HK-2 (cell line): ENCODE data around the gene PIK3R4.

Experiments
- DNase-seq: peaks from one replicate; pipeline ENCODE4 v3.0.0-alpha.2; 2018; ENCODE audit not compliant: unreplicated experiment

Gene PIK3R4

DNA sequence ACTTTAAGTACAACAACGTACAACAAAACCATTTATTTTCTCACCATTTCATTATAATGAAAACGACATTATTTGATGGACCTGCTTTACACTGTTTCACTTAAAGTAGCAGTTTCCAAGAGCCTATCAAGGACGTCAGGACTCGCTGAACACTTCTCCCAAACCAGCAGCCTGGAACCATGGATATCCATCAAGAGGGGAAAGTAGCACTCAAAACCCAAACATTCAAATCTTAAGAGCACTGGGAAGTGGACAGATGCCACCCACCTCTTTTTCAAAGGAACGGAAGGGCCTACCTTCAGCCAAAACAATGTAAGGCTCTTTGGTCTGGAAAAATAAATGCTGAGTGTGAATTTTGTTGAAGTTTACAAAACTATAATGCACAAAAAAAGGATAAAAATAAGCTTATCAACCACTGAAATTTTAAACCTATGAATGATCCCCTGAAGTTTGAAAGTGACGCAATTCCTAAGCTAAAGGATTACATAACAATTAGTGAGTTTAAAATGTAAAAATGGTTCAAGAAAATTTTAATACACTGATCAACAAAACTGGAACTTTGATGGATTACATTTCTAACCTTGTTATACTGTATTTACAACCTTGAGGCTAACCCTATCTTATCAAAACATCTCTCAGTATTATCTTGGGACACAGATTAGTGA lies 4.6 kb downstream of the PIK3R4 start:
- DNase-seq: no peak

DNA sequence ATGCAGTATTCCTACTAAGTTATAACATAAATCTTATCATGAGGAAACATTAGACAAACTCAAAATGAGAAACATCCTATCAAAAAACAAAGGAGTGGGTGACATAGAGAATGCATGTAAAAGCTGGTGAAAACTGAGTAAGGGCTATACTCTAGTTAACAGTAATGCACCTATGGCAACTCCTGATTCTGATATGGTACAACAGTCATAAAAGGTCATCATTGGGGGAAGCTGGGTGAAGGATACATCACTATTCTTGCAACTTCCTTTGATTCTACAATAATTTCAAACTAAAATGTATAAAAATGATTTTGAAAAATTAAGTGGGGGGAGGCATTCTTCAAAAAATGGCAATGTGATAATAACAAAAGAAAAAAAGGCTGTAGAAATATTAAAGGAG lies 6.8 kb downstream of the PIK3R4 start:
- DNase-seq: no peak

GRCh38 chr3:130738241-130738640 lies 8.4 kb downstream of the PIK3R4 start:
- DNase-seq: no peak

DNA sequence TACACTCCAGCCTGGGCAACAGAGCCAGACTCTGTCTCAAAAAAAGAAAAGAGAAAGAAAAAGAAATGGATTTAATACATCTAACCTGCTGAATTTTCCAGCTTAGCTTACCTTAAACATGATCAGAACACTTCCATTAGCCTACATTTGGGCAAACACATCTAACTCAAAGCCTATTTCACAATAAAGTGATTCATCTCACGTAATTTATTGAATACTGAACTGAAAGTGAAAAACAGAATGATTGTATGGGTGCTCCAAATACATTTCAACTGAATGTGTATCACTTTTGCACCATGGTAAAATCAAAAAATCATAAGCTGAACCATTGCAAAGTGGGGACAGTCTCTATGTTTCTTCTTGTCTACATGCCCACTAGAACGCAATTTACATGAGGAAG lies 9.0 kb downstream of the PIK3R4 start:
- no peak for DNase-seq

DNA sequence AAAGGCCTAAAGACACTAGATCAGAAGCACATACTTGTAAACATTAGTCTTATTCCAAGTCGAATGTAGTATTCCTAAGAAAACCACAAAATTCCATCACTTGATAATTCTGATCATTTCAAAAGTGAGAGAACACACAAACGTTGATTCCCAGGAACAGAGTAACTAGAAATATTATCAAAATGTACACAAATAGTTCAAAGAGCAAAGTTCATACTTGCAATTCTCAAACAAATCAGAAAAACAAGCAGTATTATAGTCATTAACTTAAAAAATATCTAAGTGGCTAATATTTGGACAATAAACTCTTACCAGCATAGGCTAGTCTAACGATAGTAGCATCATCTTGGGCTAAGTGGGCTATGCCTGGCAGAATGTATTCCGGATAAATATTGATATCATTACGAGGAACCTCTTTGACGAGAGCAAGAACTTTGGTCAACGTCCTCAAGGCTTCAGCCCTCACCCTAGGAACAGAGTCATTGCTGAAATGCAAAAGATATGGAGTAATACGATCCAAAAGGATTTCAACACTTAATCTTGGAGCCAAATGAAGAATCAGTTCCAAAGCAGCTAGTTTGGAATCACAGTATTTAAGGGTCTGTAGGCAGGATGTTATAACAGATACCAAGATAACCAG lies 13.3 kb downstream of the PIK3R4 start:
- no peak for DNase-seq

- DNase-seq: no peak
Observed at GRCh38 chr3:130732501-130732900, 14.1 kb downstream of the PIK3R4 start.

GRCh38 chr3:130731817-130732216 lies 14.8 kb downstream of the PIK3R4 start:
- DNase-seq: no peak

DNA sequence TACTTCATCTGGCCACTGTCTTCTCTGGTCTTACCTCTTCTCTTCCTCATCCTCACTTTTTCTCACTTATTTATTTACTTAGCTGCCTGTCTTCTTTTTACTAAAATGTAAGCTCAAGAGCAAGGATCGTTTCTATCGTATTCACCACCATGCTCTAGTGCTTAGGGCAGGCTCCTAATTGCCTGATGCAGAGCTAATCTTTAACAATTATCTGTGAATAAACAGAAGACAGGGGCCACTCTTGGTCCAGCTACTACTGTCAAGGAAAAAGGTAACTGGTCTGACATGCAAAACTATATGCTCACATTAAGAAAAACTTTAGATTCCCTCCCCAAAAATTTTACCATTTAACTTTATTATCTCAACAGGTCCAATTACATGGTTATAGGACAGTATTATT lies 17.5 kb downstream of the PIK3R4 start:
- DNase-seq: no peak

- DNase-seq: no peak
Observed at GRCh38 chr3:130728037-130728436, 18.6 kb downstream of the PIK3R4 start.

DNA sequence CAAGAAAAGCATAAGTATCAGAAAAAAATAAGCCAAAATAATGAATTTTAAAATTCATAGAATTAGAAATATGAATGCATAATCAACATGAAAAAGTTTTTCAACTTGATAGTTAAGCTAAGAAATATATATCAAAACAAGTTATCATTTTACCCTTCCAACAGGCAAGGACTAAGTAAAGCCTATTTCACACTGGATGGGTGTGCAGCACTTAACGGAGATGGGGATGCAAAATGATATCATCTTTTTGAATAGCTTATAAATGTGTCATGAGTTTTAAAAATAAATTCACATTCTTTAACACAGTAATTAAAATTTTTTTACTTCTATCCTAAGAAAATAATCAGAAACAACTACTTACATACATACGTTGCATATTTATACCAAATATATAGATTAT lies 20.9 kb downstream of the PIK3R4 start:
- DNase-seq: no peak

DNA sequence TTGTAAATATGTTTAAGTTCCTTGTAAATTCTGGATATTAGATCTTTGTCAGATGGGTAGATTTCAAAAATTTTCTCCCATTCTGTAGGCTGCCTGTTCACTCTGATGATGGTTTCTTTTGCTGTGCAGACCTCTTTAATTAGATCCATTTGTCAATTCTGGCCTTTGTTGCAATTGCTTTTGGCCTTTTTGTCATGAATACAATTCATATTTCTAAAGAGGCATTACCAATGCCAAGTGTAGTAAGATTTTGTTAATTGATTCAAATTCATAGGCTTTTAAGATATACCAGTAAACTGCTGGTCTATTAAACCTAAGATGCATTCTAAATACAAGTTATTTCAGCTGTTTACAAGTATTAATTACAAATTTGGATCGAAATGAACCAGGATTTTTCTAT lies 31.0 kb downstream of the PIK3R4 start:
- DNase-seq: no peak

- no peak for DNase-seq
Observed at GRCh38 chr3:130712718-130713423, 33.8 kb downstream of the PIK3R4 start.

GRCh38 chr3:130711565-130712324 lies 34.9 kb downstream of the PIK3R4 start:
- no peak for DNase-seq

- no peak for DNase-seq
Observed at GRCh38 chr3:130709671-130710070, 37.0 kb downstream of the PIK3R4 start.

DNA sequence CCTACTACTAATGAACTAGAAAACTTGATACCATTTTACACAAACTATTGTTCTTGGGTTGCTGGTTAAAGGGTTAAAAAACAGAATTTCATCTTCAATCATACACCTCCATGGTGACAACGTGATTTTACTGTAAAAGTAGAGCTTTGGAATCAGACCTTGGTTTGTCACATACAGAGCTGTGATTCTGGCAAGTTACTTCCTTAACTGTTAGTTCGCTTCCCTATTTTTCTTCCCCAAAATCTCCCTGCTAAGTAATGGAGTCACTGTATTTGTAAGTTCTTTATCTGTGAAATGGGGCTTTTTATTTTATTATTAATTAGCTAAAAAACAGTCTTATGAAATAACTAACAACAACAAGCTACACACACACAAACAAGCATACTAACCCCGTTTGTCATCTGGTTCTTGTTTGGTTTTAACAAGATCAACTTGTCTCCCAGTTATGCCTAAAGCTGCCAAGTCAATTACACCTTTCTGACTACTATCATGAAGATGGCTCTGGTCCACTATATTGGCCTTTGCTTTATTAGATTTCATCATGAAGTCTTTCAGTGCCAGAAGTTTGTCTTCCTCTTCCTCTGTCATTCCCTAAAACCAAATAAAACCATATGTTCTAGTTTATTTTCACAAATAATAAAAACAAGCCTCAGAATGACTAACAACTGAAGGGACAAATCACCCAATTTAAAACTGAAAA lies 38.6 kb downstream of the PIK3R4 start:
- DNase-seq: no peak

DNA sequence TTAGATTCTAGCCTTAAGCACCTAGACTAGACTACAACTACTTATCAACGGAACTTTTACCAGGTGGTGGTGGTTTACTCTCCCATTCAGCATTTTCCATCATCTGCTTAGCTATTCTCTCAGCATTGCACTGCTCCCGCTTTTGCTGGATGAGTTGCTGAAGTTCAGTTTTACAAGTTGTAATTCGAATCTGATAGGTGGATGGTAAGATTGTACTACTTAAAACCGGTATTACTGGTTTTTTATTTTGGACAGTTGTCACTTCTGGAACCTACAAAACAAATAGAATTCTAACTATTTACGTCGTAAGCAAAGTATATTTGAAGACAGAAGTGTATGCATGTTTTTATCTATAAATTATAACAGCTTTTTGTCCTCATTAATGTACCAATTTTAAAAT lies 41.1 kb downstream of the PIK3R4 start:
- no peak for DNase-seq

- DNase-seq: no peak
Observed at GRCh38 chr3:130702985-130703384, 43.6 kb downstream of the PIK3R4 start.

- no peak for DNase-seq
Observed at GRCh38 chr3:130700541-130700940, 46.1 kb downstream of the PIK3R4 start.

DNA sequence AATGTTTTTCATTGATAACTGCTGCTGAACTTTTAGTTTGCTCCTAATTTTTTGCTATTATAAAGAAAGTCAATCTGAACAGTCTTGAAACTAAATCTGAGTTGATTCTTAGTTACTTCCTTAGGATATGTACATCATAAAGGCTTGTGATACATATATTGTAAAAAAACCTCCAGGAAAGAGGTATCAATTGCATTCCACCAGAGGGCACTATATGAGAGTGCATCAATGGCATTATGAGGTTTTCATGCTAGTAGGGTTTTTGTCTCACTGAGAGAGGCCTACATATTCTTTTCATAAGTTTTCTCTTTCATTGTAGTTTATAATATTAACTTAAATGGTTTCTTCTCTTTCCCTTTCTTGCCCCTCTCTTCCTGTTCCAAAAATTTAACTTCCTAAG lies 46.9 kb downstream of the PIK3R4 start:
- DNase-seq: no peak

GRCh38 chr3:130693314-130693713 lies 53.3 kb downstream of the PIK3R4 start:
- no peak for DNase-seq

- no peak for DNase-seq
Observed at GRCh38 chr3:130692455-130692854, 54.2 kb downstream of the PIK3R4 start.
